HCEC 1CT (cell line): ENCODE results near the gene ZMIZ1.
A peak's percentile ranks its signal among the peaks of the same experiment; 100 is the strongest.

Experiments
- DNase-seq: peaks from one replicate; pipeline ENCODE4 v3.0.0-alpha.2; 2017

The ZMIZ1 gene

GRCh38 chr10:79219322-79219957, 150.7 kb downstream of the ZMIZ1 start:
- no peak for DNase-seq

- no peak for DNase-seq
Observed at GRCh38 chr10:79220307-79220706, 151.5 kb downstream of the ZMIZ1 start.

- DNase-seq, result no peak
Observed at GRCh38 chr10:79221110-79222051, 152.6 kb downstream of the ZMIZ1 start.

- no peak for DNase-seq
Observed at GRCh38 chr10:79222186-79222585, 153.4 kb downstream of the ZMIZ1 start.

- DNase-seq, result no peak
Observed at GRCh38 chr10:79223091-79224048, 154.6 kb downstream of the ZMIZ1 start.

- DNase-seq, result no peak
Observed at GRCh38 chr10:79224263-79224949, 155.6 kb downstream of the ZMIZ1 start.

- DNase-seq, result no peak
Observed at GRCh38 chr10:79224992-79225391, 156.2 kb downstream of the ZMIZ1 start.

GRCh38 chr10:79226391-79227245, 157.9 kb downstream of the ZMIZ1 start:
- no peak for DNase-seq

GRCh38 chr10:79229071-79229541, 160.3 kb downstream of the ZMIZ1 start:
- DNase-seq, result no peak

GRCh38 chr10:79229830-79230327, 161.1 kb downstream of the ZMIZ1 start:
- no peak for DNase-seq

- DNase-seq, result no peak
Observed at GRCh38 chr10:79230328-79230830, 161.6 kb downstream of the ZMIZ1 start.

- DNase-seq, result no peak
Observed at GRCh38 chr10:79230850-79231249, 162.1 kb downstream of the ZMIZ1 start.

GRCh38 chr10:79231908-79232307, 163.1 kb downstream of the ZMIZ1 start:
- DNase-seq, result no peak

- DNase-seq, result no peak
Observed at GRCh38 chr10:79232864-79233263, 164.1 kb downstream of the ZMIZ1 start.

- DNase-seq, result peak; percentile 25
Observed at GRCh38 chr10:79234391-79235315, 165.9 kb downstream of the ZMIZ1 start.

- DNase-seq, result no peak
Observed at GRCh38 chr10:79235765-79236432, 167.1 kb downstream of the ZMIZ1 start.

- no peak for DNase-seq
Observed at GRCh38 chr10:79236433-79236765, 167.6 kb downstream of the ZMIZ1 start.

- DNase-seq, result no peak
Observed at GRCh38 chr10:79237454-79238157, 168.8 kb downstream of the ZMIZ1 start.

- DNase-seq, result no peak
Observed at GRCh38 chr10:79238158-79238520, 169.4 kb downstream of the ZMIZ1 start.
